Testis (tissue), 3 donors: ENCODE results near the gene ZCWPW2. TPM values are rescaled to one million over a fixed set of nuclear protein-coding genes. Genes with fewer than 3 reads are reported as not detected.

ENCODE experiments used
- DNase-seq: peaks from one replicate; pipeline ENCODE4 v3.0.0-alpha.2; 2019
- H3K27ac ChIP-seq, 2 donors: fragments of 200-600 bp; sonication (generic); one replicate each; pipeline ENCODE4 v1.5.1; 2019
- H3K27me3 ChIP-seq: fragments of 200-600 bp; sonication (generic); one replicate; pipeline ENCODE4 v1.5.1; 2019
- H3K36me3 ChIP-seq: fragments of 200-600 bp; sonication (generic); one replicate; pipeline ENCODE4 v1.5.1; 2017; ENCODE audit warnings: low read depth; ENCODE audit errors: missing control alignments
- H3K4me1 ChIP-seq: fragments of 200-600 bp; sonication (generic); one replicate; pipeline ENCODE4 v1.5.1; 2019
- H3K4me3 ChIP-seq, 2 donors: fragments of 200-600 bp; sonication (generic); one replicate each; pipeline ENCODE4 v1.5.1; 2017 to 2019
- H3K9me3 ChIP-seq: fragments of 200-600 bp; sonication (generic); one replicate; pipeline ENCODE4 v1.5.1; 2017
- POLR2A ChIP-seq: fragments of 450-650 bp; IDR thresholded peaks from one replicate; pipeline ENCODE4 v1.6.1; 2017; ENCODE audit warnings: antibody characterized with exemption, mild to moderate bottlenecking, moderate library complexity
- WGBS, 2 donors: methylation state at CpG; one replicate each; pipeline ENCODE4 v1.1.5; 2018; 5-methylcytosine and 5-hydroxymethylcytosine counted together
- intact Hi-C: fragments of 100-400 bp; cut with DNase I; formaldehyde crosslinking; loops from one replicate; pipeline ENCODE4 v1.15.1; 2023; ENCODE audit warnings: low total_unique reads
- polyA plus RNA-seq: library from polyadenylated mRNA; stranded (reverse); fragments of 350-450 nt; fragmentation: Illumina TruSeq; extraction: RNeasy Lipid Tissue Mini Kit (QIAGEN cat#74804); gene quantifications from one replicate; pipeline ENCODE4 v1.2.3, GENCODE V29; 2014; ENCODE audit warnings: low read depth, low replicate concordance; ENCODE audit not compliant: insufficient read depth
- total RNA-seq, 2 donors: library from RNA; depleted of rRNA; stranded (reverse); fragments of >200 nt; gene quantifications; one replicate each; pipeline ENCODE4 v1.2.3, GENCODE V29; 2016
- TF ChIP-seq, protein P1 (sequence below), 3 experiments: fragments of 450-650 bp in 2 of 3; fragments of 200-600 bp in 1 of 3; sonication (generic) in 1 of 3; IDR thresholded peaks; one replicate each; pipeline ENCODE4 v1.5.1; 2016 to 2019; ENCODE audit warnings: antibody characterized with exemption in 3 of 3, mild to moderate bottlenecking in 2 of 3, moderate library complexity in 1 of 3

The ZCWPW2 gene
- total and polyA plus RNA-seq, 3 donors from 2014 or later, result 2.5 to 9.5 (median 5.2) TPM

DNA sequence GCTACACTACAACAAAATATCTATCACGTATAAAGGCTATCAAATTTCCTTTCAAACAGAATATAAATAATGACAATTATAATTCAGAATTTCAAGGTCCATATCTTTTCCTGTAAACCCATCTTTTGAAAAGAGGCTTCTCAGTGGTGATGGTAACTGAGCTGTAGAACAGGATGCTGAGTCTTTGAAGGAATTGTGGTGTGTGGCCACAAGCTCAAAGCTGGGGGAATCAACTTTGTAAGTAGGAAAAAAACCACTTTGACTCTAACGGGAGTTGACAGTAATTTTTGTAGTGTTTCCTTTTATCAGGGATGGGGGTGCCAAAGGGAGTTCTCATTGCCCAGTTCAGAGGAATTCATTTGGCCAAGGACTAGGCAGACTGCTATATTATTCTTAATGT lies 13.3 kb upstream of the ZCWPW2 start:
- H3K27me3 ChIP-seq, result no peaks in the 10 kb centered on the region
- WGBS, 2 donors, result 58 to 66% methylated on average over 2 of the region's 2 CpGs
- intact Hi-C loops, result no loop called here

DNA sequence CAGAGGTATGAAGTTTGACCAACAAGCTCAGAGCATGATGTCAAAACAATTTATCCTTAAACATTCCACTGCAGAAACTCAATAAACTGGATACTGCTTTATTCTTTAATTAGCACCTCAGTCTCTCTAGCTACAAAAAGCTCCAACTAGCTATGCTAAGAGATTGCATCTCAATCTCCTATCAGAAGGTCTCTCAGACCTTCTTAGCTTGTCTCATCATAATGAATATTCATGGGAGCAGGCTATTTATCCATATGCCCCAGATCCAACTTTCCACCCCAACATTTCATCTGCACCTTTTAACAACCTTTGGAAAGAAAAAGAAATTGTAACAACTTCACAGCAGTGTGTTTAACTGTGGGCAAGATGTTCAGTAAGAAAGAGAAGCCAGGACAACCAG lies 11.3 kb upstream of the ZCWPW2 start:
- Histone ChIP-seq H3K27me3 (no peaks in the 10 kb centered on the region), H3K9me3 (no peaks in the 10 kb centered on the region), H3K4me1 (no peaks in the 10 kb centered on the region), H3K36me3 (no peaks in the 10 kb centered on the region), H3K4me3 (no peak overlapping the region), H3K27ac (no peak overlapping the region)
- DNase-seq, result no peak
- no peak for TF ChIP-seq POLR2A
- TF ChIP-seq, protein P1, sequence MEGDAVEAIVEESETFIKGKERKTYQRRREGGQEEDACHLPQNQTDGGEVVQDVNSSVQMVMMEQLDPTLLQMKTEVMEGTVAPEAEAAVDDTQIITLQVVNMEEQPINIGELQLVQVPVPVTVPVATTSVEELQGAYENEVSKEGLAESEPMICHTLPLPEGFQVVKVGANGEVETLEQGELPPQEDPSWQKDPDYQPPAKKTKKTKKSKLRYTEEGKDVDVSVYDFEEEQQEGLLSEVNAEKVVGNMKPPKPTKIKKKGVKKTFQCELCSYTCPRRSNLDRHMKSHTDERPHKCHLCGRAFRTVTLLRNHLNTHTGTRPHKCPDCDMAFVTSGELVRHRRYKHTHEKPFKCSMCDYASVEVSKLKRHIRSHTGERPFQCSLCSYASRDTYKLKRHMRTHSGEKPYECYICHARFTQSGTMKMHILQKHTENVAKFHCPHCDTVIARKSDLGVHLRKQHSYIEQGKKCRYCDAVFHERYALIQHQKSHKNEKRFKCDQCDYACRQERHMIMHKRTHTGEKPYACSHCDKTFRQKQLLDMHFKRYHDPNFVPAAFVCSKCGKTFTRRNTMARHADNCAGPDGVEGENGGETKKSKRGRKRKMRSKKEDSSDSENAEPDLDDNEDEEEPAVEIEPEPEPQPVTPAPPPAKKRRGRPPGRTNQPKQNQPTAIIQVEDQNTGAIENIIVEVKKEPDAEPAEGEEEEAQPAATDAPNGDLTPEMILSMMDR (IDR thresholded peaks at IDR 0.05), result no peak
- intact Hi-C loops, result no loop called here

More for the DNA sequence above, 13.3 kb upstream of the ZCWPW2 start:
- no peaks in the 10 kb centered on the region for H3K9me3 ChIP-seq
- TF ChIP-seq, protein P1 (IDR thresholded peaks at IDR 0.05), result no peak
- TF ChIP-seq POLR2A, result no peak
- no peak overlapping the region for H3K4me3 ChIP-seq
- no peaks in the 10 kb centered on the region for H3K4me1 ChIP-seq
- H3K36me3 ChIP-seq, result no peaks in the 10 kb centered on the region
- H3K27ac ChIP-seq, result no peak overlapping the region
- DNase-seq, result no peak

- TF ChIP-seq POLR2A, result no peak
- TF ChIP-seq, protein P1 (IDR thresholded peaks at IDR 0.05), result no peak
- intact Hi-C loops, result no loop called here
- Histone ChIP-seq H3K27me3 (no peaks in the 10 kb centered on the region), H3K9me3 (no peaks in the 10 kb centered on the region), H3K4me1 (peaks cover 6% of the 10 kb centered on the region), H3K27ac (no peak overlapping the region), H3K4me3 (no peak overlapping the region), H3K36me3 (no peaks in the 10 kb centered on the region)
- no peak for DNase-seq
Measured at GRCh38 chr3:28343144-28343543, 5.4 kb upstream of the ZCWPW2 start.

DNA sequence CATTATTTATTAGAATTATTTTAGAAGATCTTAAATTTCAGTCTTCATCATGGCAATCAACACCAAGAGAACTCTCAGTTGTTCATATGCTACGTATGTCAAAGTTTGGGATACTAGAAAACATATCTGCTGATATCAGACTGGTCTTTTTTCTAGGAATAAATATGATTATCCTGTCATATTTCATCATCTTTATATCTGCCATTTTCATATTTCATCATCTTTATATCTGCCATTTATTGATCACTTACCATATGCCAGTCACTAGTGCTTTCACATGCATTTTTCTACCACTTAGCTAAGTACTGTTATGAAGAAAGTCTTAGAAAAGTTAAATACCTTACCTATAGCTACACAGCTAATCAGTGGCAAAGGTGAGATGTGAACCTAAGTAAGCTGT lies 2.8 kb upstream of the ZCWPW2 start:
- no peak for DNase-seq
- TF ChIP-seq, protein P1 (IDR thresholded peaks at IDR 0.05), result no peak
- TF ChIP-seq POLR2A, result no peak
- H3K27ac ChIP-seq, result no peak overlapping the region
- H3K27me3 ChIP-seq, result no peaks in the 10 kb centered on the region
- H3K36me3 ChIP-seq, result no peaks in the 10 kb centered on the region
- 89 to 96% methylated on average over 1 of the region's 1 CpG for WGBS, 2 donors
- H3K4me3 ChIP-seq, result no peak overlapping the region
- no peaks in the 10 kb centered on the region for H3K9me3 ChIP-seq
- peaks cover 6% of the 10 kb centered on the region for H3K4me1 ChIP-seq
- intact Hi-C loops, result loop anchor here (5.0 kb wide), 1 partner anchor 633 kb away; no protein-coding TSS in a partner anchor
